Testis (tissue), 3 donors: ENCODE results near the gene PTPRD. TPM values are rescaled to one million over a fixed set of nuclear protein-coding genes. Genes with fewer than 3 reads are reported as not detected.

Experiments
- DNase-seq: peaks from one replicate; pipeline ENCODE4 v3.0.0-alpha.2; 2019
- H3K27ac ChIP-seq, 2 donors: fragments of 200-600 bp; sonication (generic); one replicate each; pipeline ENCODE4 v1.5.1; 2019
- H3K27me3 ChIP-seq: fragments of 200-600 bp; sonication (generic); one replicate; pipeline ENCODE4 v1.5.1; 2019
- H3K36me3 ChIP-seq: fragments of 200-600 bp; sonication (generic); one replicate; pipeline ENCODE4 v1.5.1; 2017; ENCODE audit warnings: low read depth; ENCODE audit errors: missing control alignments
- H3K4me1 ChIP-seq: fragments of 200-600 bp; sonication (generic); one replicate; pipeline ENCODE4 v1.5.1; 2019
- H3K4me3 ChIP-seq, 2 donors: fragments of 200-600 bp; sonication (generic); one replicate each; pipeline ENCODE4 v1.5.1; 2017 to 2019
- H3K9me3 ChIP-seq: fragments of 200-600 bp; sonication (generic); one replicate; pipeline ENCODE4 v1.5.1; 2017
- POLR2A ChIP-seq: fragments of 450-650 bp; IDR thresholded peaks from one replicate; pipeline ENCODE4 v1.6.1; 2017; ENCODE audit warnings: antibody characterized with exemption, mild to moderate bottlenecking, moderate library complexity
- WGBS, 2 donors: methylation state at CpG; one replicate each; pipeline ENCODE4 v1.1.5; 2018; 5-methylcytosine and 5-hydroxymethylcytosine counted together
- intact Hi-C: fragments of 100-400 bp; cut with DNase I; formaldehyde crosslinking; loops from one replicate; pipeline ENCODE4 v1.15.1; 2023; ENCODE audit warnings: low total_unique reads
- polyA plus RNA-seq: library from polyadenylated mRNA; stranded (reverse); fragments of 350-450 nt; fragmentation: Illumina TruSeq; extraction: RNeasy Lipid Tissue Mini Kit (QIAGEN cat#74804); gene quantifications from one replicate; pipeline ENCODE4 v1.2.3, GENCODE V29; 2014; ENCODE audit warnings: low read depth, low replicate concordance; ENCODE audit not compliant: insufficient read depth
- total RNA-seq, 2 donors: library from RNA; depleted of rRNA; stranded (reverse); fragments of >200 nt; gene quantifications; one replicate each; pipeline ENCODE4 v1.2.3, GENCODE V29; 2016
- TF ChIP-seq, protein P1 (sequence below), 3 experiments: fragments of 450-650 bp in 2 of 3; fragments of 200-600 bp in 1 of 3; sonication (generic) in 1 of 3; IDR thresholded peaks; one replicate each; pipeline ENCODE4 v1.5.1; 2016 to 2019; ENCODE audit warnings: antibody characterized with exemption in 3 of 3, mild to moderate bottlenecking in 2 of 3, moderate library complexity in 1 of 3

The PTPRD gene
- total and polyA plus RNA-seq, 3 donors from 2014 or later, result 15.4 to 33.6 (median 32.5) TPM

DNA sequence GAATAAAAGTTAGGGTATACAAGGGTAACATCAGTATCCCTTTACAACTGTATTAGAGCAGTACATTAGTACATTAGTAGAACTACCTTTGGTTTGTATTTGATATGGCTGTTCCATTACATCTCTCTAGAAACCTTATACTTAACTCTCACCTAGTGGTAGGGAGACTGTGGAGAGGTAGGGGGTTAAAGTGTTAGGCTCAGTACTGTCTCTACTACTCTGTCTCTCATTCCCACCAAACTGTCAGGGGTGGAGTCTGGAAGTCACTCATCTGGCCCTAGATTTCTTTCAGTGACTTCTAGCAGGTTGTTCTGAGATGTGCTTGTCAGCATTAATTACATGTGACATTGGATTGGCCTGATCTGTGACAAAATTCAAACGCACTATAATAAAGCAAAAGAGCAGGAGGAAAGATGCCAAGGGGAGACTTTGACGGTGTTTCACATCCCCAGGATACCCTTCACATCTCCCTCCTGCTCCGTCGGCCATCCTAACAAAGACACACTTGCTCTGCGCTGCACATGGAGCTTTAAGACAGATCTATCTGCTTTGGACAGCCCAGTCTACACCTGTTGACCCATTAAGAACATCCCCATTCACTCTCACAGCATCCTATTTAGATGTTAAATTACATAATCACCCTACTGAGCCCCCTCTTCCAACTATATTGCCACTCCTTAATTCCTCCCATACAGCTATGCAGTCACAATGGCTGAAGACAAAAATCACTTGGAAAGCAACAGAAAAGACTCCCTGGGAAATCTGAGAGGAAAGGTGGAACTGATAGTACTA lies 1770.2 kb downstream of the PTPRD start:
- no peaks in the 10 kb centered on the region for H3K9me3 ChIP-seq

DNA sequence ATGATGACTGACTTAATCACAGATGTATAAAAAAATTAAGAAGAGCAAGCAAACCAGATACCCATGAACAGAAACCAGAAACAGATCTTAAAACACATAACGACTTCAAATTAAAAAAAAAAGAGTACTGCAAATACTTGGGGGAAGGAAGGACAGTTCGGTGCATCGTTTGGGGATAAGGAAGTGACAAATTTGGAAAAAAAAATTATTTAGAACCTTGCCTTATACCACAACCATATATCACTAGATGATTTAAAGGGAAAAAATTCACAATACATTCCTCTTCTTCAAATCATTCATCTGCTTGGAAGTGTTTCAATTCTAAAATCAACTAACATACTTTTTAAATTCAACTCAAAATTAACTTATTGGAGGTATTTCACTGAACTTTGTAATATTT lies 1774.7 kb downstream of the PTPRD start:
- DNase-seq, result no peak
- no peak overlapping the region for H3K27ac ChIP-seq
- no peaks in the 10 kb centered on the region for H3K36me3 ChIP-seq
- 85% methylated on average over 3 of the region's 3 CpGs for WGBS, 2 donors
- intact Hi-C loops, result no loop called here
- H3K4me3 ChIP-seq, result no peak overlapping the region
- no peaks in the 10 kb centered on the region for H3K27me3 ChIP-seq
- no peak for TF ChIP-seq POLR2A
- TF ChIP-seq, protein P1, sequence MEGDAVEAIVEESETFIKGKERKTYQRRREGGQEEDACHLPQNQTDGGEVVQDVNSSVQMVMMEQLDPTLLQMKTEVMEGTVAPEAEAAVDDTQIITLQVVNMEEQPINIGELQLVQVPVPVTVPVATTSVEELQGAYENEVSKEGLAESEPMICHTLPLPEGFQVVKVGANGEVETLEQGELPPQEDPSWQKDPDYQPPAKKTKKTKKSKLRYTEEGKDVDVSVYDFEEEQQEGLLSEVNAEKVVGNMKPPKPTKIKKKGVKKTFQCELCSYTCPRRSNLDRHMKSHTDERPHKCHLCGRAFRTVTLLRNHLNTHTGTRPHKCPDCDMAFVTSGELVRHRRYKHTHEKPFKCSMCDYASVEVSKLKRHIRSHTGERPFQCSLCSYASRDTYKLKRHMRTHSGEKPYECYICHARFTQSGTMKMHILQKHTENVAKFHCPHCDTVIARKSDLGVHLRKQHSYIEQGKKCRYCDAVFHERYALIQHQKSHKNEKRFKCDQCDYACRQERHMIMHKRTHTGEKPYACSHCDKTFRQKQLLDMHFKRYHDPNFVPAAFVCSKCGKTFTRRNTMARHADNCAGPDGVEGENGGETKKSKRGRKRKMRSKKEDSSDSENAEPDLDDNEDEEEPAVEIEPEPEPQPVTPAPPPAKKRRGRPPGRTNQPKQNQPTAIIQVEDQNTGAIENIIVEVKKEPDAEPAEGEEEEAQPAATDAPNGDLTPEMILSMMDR (IDR thresholded peaks at IDR 0.05), result no peak
- H3K4me1 ChIP-seq, result no peaks in the 10 kb centered on the region
- no peaks in the 10 kb centered on the region for H3K9me3 ChIP-seq

More for the DNA sequence above, 1770.2 kb downstream of the PTPRD start:
- no peak for TF ChIP-seq POLR2A
- TF ChIP-seq, protein P1 (IDR thresholded peaks at IDR 0.05), result no peak
- no peak overlapping the region for H3K4me3 ChIP-seq
- 93 to 96% methylated on average over 5 of the region's 5 CpGs for WGBS, 2 donors
- intact Hi-C loops, result no loop called here
- no peaks in the 10 kb centered on the region for H3K36me3 ChIP-seq
- no peaks in the 10 kb centered on the region for H3K27me3 ChIP-seq
- H3K4me1 ChIP-seq, result no peaks in the 10 kb centered on the region
- DNase-seq, result no peak
- H3K27ac ChIP-seq, result no peak overlapping the region

DNA sequence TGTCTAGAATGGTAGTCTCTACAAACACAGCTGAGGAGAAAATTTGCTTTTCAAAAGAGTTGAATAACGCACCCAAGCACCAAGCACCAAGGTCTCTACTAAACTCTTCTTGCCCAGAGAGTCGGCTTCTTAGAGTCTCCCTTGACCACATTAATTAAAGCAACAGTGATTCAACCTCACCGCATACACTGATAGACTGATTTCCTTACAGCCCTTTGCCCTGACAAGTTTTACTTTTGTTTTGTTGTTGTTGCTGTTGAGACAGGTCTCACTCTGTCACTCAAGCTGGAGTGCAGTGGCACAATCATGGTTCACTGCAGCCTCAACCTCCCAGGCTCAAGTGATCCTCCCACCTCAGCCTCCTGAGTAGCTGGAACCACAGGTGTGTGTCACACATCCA lies 1777.5 kb downstream of the PTPRD start:
- no peak overlapping the region for H3K4me3 ChIP-seq
- TF ChIP-seq POLR2A, result no peak
- TF ChIP-seq, protein P1 (IDR thresholded peaks at IDR 0.05), result no peak
- no peak overlapping the region for H3K27ac ChIP-seq
- H3K4me1 ChIP-seq, result no peaks in the 10 kb centered on the region
- intact Hi-C loops, result no loop called here
- no peaks in the 10 kb centered on the region for H3K9me3 ChIP-seq
- H3K36me3 ChIP-seq, result no peaks in the 10 kb centered on the region
- DNase-seq, result no peak
- H3K27me3 ChIP-seq, result no peaks in the 10 kb centered on the region
- 91 to 94% methylated on average over 3 of the region's 3 CpGs for WGBS, 2 donors

DNA sequence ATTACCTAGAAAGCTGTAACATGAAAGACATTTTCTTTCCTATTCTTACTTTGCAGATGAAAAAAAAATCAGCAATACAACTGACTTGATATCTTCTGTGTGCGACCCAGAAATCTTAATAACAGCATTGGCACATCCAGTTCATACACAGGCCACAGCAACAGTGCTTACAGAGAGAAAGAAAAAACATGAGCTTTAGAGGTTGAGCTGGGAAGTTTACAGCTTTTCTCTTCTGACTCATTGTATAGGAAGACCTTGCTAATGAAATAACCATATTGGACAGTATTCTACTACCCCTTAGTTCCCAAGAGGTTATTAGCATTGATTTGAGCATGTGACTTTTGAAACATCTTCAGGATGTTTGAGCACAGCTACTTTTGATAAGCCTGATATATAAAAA lies 1779.8 kb downstream of the PTPRD start:
- DNase-seq, result no peak
- Histone ChIP-seq H3K4me3 (no peak overlapping the region), H3K4me1 (no peaks in the 10 kb centered on the region), H3K27ac (no peak overlapping the region), H3K27me3 (no peaks in the 10 kb centered on the region), H3K36me3 (no peaks in the 10 kb centered on the region), H3K9me3 (no peaks in the 10 kb centered on the region)
- 27 to 41% methylated on average over 1 of the region's 1 CpG for WGBS, 2 donors
- intact Hi-C loops, result no loop called here
- TF ChIP-seq, protein P1 (IDR thresholded peaks at IDR 0.05), result no peak
- TF ChIP-seq POLR2A, result no peak

DNA sequence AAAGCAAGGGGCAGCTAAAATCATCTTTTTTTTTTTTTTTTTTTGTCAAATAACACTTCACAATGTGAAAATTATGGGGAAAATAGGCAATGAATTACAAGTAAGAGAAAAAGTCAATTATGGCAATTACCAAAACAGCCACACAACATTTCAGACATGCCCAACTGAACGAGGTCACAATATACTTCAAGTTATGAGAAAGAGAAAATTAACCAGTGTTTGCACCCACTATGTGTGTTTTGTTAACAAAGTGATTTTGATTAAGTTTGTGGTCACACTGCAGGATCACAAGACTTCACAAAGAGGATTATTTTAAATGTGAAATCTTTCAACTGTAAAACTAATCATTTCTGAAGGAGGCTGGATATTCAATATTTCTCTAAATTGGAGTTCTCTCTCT lies 1780.4 kb downstream of the PTPRD start:
- no peaks in the 10 kb centered on the region for H3K9me3 ChIP-seq
- no peak for DNase-seq
- H3K4me3 ChIP-seq, result no peak overlapping the region
- intact Hi-C loops, result no loop called here
- no peaks in the 10 kb centered on the region for H3K27me3 ChIP-seq
- H3K27ac ChIP-seq, result no peak overlapping the region
- no peaks in the 10 kb centered on the region for H3K36me3 ChIP-seq
- no peaks in the 10 kb centered on the region for H3K4me1 ChIP-seq
- TF ChIP-seq, protein P1 (IDR thresholded peaks at IDR 0.05), result no peak
- no peak for TF ChIP-seq POLR2A
- WGBS, 2 donors, result 67 to 76% methylated on average over 1 of the region's 1 CpG
